K562 (cell line): Measurements from ENCODE around the gene TSEN54.

Experiments used
- ATF6 ChIP-seq: sonication (generic); formaldehyde crosslinking; IDR thresholded peaks from 2 replicates; pipeline ENCODE4 v1.4.0; 2020; ENCODE audit warnings: mild to moderate bottlenecking, missing genetic modification reagents
- CTCF ChIP-seq, 3 experiments: IDR thresholded peaks in 2 of 3; conservative IDR thresholded peaks in 1 of 3; 2 replicates each; pipeline ENCODE4 v1.5.1; 2011 to 2012; ENCODE audit warnings: low read length in 3 of 3, mild to moderate bottlenecking in 3 of 3, control low read depth in 2 of 3, improper control_type of control experiment in 1 of 3, inconsistent platforms in 1 of 3, low read depth in 1 of 3, mixed read lengths in 1 of 3, moderate library complexity in 1 of 3; ENCODE audit not compliant: insufficient read depth in 2 of 3
- NRF1 ChIP-seq, 2 experiments: fragments of 450-650 bp; IDR thresholded peaks in 1 of 2; conservative IDR thresholded peaks in 1 of 2; 2 replicates each; pipeline ENCODE4 v1.6.1; 2014; ENCODE audit warnings: mild to moderate bottlenecking in 2 of 2
- SP1 ChIP-seq: sonication (generic); formaldehyde crosslinking; IDR thresholded peaks from 2 replicates; pipeline ENCODE4 v1.8.1; 2022; ENCODE audit warnings: mild to moderate bottlenecking, missing genetic modification reagents
- WHSC1 ChIP-seq: IDR thresholded peaks from one replicate; pipeline ENCODE4 v1.6.1; 2012; ENCODE audit warnings: low read length, control low read depth, inconsistent platforms
- ZHX1 ChIP-seq: fragments of 150-350 bp; conservative IDR thresholded peaks from 2 replicates; pipeline ENCODE4 v1.6.1; 2014; ENCODE audit warnings: low read length

- no peak for TF ChIP-seq ZHX1
- TF ChIP-seq WHSC1: no peak
- no peak for TF ChIP-seq CTCF (IDR thresholded peaks at IDR 0.05 in 2 of 3, conservative IDR thresholded peaks at IDR 0.05 in 1 of 3; ENCODE audit: insufficient read depth in 2 of 3, low read depth in 1 of 3, low read length in 3 of 3)
- TF ChIP-seq SP1 (CRISPR knock-in tag): no peak
- TF ChIP-seq NRF1 (conservative IDR thresholded peaks at IDR 0.05 in 1 of 2, IDR thresholded peaks at IDR 0.05 in 1 of 2): no peak
- no peak for TF ChIP-seq ATF6
Observed at GRCh38 chr17:75474736-75475135, 41.6 kb upstream of the TSEN54 start.
